ENCODE data around the gene SETD2. TPM values are rescaled to one million over a fixed set of nuclear protein-coding genes. Genes with fewer than 3 reads are reported as not detected.
A peak's percentile ranks its signal among the peaks of the same experiment; 100 is the strongest.

The SETD2 gene
- total and polyA plus RNA-seq, 9 of the 15 experiments (the other 6 are each of a cell fraction or from before 2014, with no cell fraction given) = 8.2 to 44.0 (median 33.6) TPM

DNA sequence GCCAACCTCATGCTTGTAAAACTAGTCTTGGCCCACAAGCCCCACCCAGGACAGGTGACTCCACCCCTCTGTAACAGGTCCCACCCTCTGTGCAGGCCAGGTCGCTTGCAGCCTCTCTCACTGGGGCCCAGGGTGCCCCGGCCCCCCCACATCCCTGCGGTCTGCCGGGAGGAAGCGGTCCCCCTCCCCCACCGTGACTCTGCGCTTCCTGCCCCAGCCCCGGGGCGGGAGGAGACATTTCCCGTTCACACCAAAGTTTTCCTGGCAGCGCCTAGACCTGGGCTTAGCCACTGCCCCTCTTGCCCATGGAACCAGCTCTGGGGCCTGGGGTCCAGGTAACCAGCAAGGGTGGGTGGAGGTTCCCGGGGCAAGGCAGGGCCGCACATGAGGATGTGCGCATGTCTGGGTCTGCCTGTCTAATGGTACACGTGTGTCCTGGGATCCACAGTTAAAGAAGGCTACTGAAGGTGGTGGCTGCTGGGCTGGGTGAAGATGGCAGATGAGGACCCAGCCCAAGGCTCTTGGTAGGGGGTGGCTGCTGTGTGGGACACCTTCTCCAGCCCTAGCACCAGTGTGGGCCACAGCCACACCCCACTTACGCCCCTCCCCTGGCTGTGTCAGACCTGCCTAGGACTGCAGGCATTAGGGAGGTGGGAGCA lies 176.0 kb downstream of the SETD2 start (continued):
- peak; percentile 71 for TF ChIP-seq JUND (IDR thresholded peaks at IDR 0.05; ENCODE audit: borderline replicate concordance, low read depth, low read length)
- TF ChIP-seq JUND (tag; IDR thresholded peaks at IDR 0.05; ENCODE audit: borderline replicate concordance, low read depth, low read length) = peak; percentile 59; the same call in 1 of the 3 replicates
- peak; percentile 31; the same call in 1 of the 2 replicates for TF ChIP-seq ZBTB7A (IDR thresholded peaks at IDR 0.05; ENCODE audit: borderline replicate concordance, control insufficient read depth, low read depth, low read length)
- peak; percentile 73; the same call in 1 of the 2 replicates for TF ChIP-seq THRAP3 (IDR thresholded peaks at IDR 0.05; ENCODE audit: borderline replicate concordance)
- TF ChIP-seq, protein P1, sequence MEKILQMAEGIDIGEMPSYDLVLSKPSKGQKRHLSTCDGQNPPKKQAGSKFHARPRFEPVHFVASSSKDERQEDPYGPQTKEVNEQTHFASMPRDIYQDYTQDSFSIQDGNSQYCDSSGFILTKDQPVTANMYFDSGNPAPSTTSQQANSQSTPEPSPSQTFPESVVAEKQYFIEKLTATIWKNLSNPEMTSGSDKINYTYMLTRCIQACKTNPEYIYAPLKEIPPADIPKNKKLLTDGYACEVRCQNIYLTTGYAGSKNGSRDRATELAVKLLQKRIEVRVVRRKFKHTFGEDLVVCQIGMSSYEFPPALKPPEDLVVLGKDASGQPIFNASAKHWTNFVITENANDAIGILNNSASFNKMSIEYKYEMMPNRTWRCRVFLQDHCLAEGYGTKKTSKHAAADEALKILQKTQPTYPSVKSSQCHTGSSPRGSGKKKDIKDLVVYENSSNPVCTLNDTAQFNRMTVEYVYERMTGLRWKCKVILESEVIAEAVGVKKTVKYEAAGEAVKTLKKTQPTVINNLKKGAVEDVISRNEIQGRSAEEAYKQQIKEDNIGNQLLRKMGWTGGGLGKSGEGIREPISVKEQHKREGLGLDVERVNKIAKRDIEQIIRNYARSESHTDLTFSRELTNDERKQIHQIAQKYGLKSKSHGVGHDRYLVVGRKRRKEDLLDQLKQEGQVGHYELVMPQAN (IDR thresholded peaks at IDR 0.05; ENCODE audit: borderline replicate concordance) = peak; percentile 68
- TF ChIP-seq JUNB (CRISPR knock-in tag; conservative IDR thresholded peaks at IDR 0.05) = no peak
- TF ChIP-seq ZNF589 (CRISPR knock-in tag; IDR thresholded peaks at IDR 0.05; ENCODE audit: low read depth) = peak; percentile 34; the same call in 1 of the 2 replicates
- no peak for TF ChIP-seq HOXB6 (CRISPR knock-in tag; IDR thresholded peaks at IDR 0.05; ENCODE audit: borderline replicate concordance)
- peak; percentile 84 for TF ChIP-seq SUPT5H (IDR thresholded peaks at IDR 0.05)
- TF ChIP-seq CEBPB (tag; IDR thresholded peaks at IDR 0.05) = no peak
- TF ChIP-seq CREM (IDR thresholded peaks at IDR 0.05; ENCODE audit: low read depth) = peak; percentile 71; the same call in 1 of the 2 replicates
- TF ChIP-seq SMC3 (conservative IDR thresholded peaks at IDR 0.05; ENCODE audit: insufficient read depth, low read depth, low read length) = 0 out of 2 replicates have a peak, but pooled peaks have one; percentile 13
- TF ChIP-seq, protein P2, sequence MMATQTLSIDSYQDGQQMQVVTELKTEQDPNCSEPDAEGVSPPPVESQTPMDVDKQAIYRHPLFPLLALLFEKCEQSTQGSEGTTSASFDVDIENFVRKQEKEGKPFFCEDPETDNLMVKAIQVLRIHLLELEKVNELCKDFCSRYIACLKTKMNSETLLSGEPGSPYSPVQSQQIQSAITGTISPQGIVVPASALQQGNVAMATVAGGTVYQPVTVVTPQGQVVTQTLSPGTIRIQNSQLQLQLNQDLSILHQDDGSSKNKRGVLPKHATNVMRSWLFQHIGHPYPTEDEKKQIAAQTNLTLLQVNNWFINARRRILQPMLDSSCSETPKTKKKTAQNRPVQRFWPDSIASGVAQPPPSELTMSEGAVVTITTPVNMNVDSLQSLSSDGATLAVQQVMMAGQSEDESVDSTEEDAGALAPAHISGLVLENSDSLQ (IDR thresholded peaks at IDR 0.05) = no peak
- TF ChIP-seq LEF1 (IDR thresholded peaks at IDR 0.05) = peak; percentile 98
- TF ChIP-seq ZNF668 (CRISPR knock-in tag; IDR thresholded peaks at IDR 0.05) = no peak
- 0 out of 2 replicates have a peak, but pooled peaks have one; percentile 35 for TF ChIP-seq ZBTB17 (CRISPR knock-in tag; IDR thresholded peaks at IDR 0.05)
- TF ChIP-seq, protein P3, sequence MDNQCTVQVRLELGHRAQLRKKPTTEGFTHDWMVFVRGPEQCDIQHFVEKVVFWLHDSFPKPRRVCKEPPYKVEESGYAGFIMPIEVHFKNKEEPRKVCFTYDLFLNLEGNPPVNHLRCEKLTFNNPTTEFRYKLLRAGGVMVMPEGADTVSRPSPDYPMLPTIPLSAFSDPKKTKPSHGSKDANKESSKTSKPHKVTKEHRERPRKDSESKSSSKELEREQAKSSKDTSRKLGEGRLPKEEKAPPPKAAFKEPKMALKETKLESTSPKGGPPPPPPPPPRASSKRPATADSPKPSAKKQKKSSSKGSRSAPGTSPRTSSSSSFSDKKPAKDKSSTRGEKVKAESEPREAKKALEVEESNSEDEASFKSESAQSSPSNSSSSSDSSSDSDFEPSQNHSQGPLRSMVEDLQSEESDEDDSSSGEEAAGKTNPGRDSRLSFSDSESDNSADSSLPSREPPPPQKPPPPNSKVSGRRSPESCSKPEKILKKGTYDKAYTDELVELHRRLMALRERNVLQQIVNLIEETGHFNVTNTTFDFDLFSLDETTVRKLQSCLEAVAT (IDR thresholded peaks at IDR 0.05) = peak; percentile 49 to 97; a peak in 3 of 4 replicates
- TF ChIP-seq PRMT5 (CRISPR knock-in tag; IDR thresholded peaks at IDR 0.05) = no peak
- TF ChIP-seq JUN (IDR thresholded peaks at IDR 0.05; ENCODE audit: borderline replicate concordance, low read depth, low read length) = peak; percentile 69; the same call in 1 of the 2 replicates
- no peak for TF ChIP-seq JUN (CRISPR knock-in tag; IDR thresholded peaks at IDR 0.05; ENCODE audit: borderline replicate concordance)
- TF ChIP-seq LARP7 (IDR thresholded peaks at IDR 0.05) = 0 out of 2 replicates have a peak, but pooled peaks have one; percentile 10
